K562 (cell line): ENCODE results near the gene ZC3H18. TPM values are rescaled to one million over a fixed set of nuclear protein-coding genes. Genes with fewer than 3 reads are reported as not detected.

Source experiments
- BCOR ChIP-seq: fragments of 450-650 bp; IDR thresholded peaks from 2 replicates; pipeline ENCODE4 v1.6.1; 2016
- CREB1 ChIP-seq, 2 experiments: sonication (generic) in 1 of 2; formaldehyde crosslinking in 1 of 2; IDR thresholded peaks; 2 replicates each; pipeline versions ENCODE4 v1.6.1 to v1.8.0; 2012 to 2022; ENCODE audit warnings: inconsistent platforms in 1 of 2, mild to moderate bottlenecking in 1 of 2, missing genetic modification reagents in 1 of 2, moderate library complexity in 1 of 2
- CREBBP ChIP-seq: IDR thresholded peaks from one replicate; pipeline ENCODE4 v1.6.1; 2012; ENCODE audit warnings: low read depth, mild to moderate bottlenecking, control low read depth, inconsistent platforms, low read length
- EGR1 ChIP-seq: fragments of 450-650 bp; conservative IDR thresholded peaks from 2 replicates; pipeline ENCODE4 v1.6.1; 2017; ENCODE audit warnings: mild to moderate bottlenecking
- ELF1 ChIP-seq: fragments of 200-800 bp; sonication (Bioruptor generic); IDR thresholded peaks from 2 replicates; pipeline ENCODE4 v1.6.1; 2016; ENCODE audit warnings: missing genetic modification characterization, missing compliant biosample characterization
- FOXJ3 ChIP-seq: sonication (generic); formaldehyde crosslinking; IDR thresholded peaks from 2 replicates; pipeline ENCODE4 v1.4.0; 2020; ENCODE audit warnings: mild to moderate bottlenecking, missing genetic modification reagents
- GABPA ChIP-seq: fragments of 200-800 bp; sonication (Bioruptor generic); conservative IDR thresholded peaks from 2 replicates; pipeline ENCODE4 v1.6.1; 2016; ENCODE audit warnings: low read depth, missing genetic modification characterization, missing compliant biosample characterization
- HDAC8 ChIP-seq: fragments of 450-650 bp; IDR thresholded peaks from 2 replicates; pipeline ENCODE4 v1.6.1; 2016; ENCODE audit warnings: mild to moderate bottlenecking, missing genetic modification characterization, moderate library complexity, missing compliant biosample characterization
- HSF4 ChIP-seq: fragments of 250-450 bp; sonication (Bioruptor Pico); IDR thresholded peaks from 2 replicates; pipeline ENCODE4 v2.1.2; 2022; ENCODE audit warnings: mild to moderate bottlenecking, moderate library complexity, borderline replicate concordance
- KDM5B ChIP-seq: fragments of 200-600 bp; sonication (generic); IDR thresholded peaks from 2 replicates; pipeline ENCODE4 v1.6.1; 2012; ENCODE audit warnings: low read depth, mild to moderate bottlenecking, moderate library complexity, low read length, control low read depth, inconsistent platforms; ENCODE audit not compliant: insufficient replicate concordance
- KLF6 ChIP-seq: fragments of 250-450 bp; sonication (Bioruptor Pico); IDR thresholded peaks from 2 replicates; pipeline ENCODE4 v1.4.0; 2020; ENCODE audit warnings: mild to moderate bottlenecking, moderate library complexity, borderline replicate concordance
- PHF8 ChIP-seq: fragments of 200-600 bp; sonication (generic); IDR thresholded peaks from 2 replicates; pipeline ENCODE4 v1.6.1; 2012; ENCODE audit warnings: mixed run types, mild to moderate bottlenecking, inconsistent platforms, low read length, moderate library complexity, borderline replicate concordance
- TFAM ChIP-seq: fragments of 250-450 bp; sonication (Bioruptor Pico); conservative IDR thresholded peaks from 2 replicates; pipeline ENCODE4 v1.5.0; 2021; ENCODE audit warnings: mild to moderate bottlenecking, moderate library complexity
- ZBTB7A ChIP-seq: IDR thresholded peaks from 2 replicates; pipeline ENCODE4 v1.6.1; 2011; ENCODE audit warnings: low read depth, mild to moderate bottlenecking, low read length, moderate library complexity, borderline replicate concordance; ENCODE audit not compliant: control insufficient read depth
- ZNF584 ChIP-seq: fragments of 200-800 bp; sonication (Bioruptor generic); IDR thresholded peaks from 2 replicates; pipeline ENCODE4 v1.6.1; 2016; ENCODE audit warnings: low read depth, mild to moderate bottlenecking, missing genetic modification characterization, missing compliant biosample characterization
- ZNF707 ChIP-seq: fragments of 250-450 bp; sonication (Bioruptor Pico); conservative IDR thresholded peaks from 2 replicates; pipeline ENCODE4 v1.8.0; 2022; ENCODE audit warnings: inconsistent platforms, mild to moderate bottlenecking, moderate library complexity
- polyA plus RNA-seq, 8 experiments: library from polyadenylated mRNA; depleted of rRNA in 4 of 8; stranded (reverse) in 5 of 8; unstranded in 3 of 8; fragments of >200 nt; fragmentation: Nextera tagmentation in 2 of 8; fragmentation: Illumina TruSeq in 1 of 8; extraction: Ambion mirVana in 2 of 8; extraction: Trizol in 1 of 8; gene quantifications; 2 replicates each; pipeline versions ENCODE4 v1.2.1 to v1.2.3, GENCODE V29; 2011 to 2014; ENCODE audit warnings: inconsistent platforms in 1 of 8, missing spikeins in 1 of 8
- total RNA-seq, 7 experiments: library from RNA; depleted of rRNA in 6 of 7; stranded (reverse); fragments of >200 nt in 6 of 7; fragmentation: Illumina TruSeq in 2 of 7; extraction: Trizol in 2 of 7; gene quantifications; 2 replicates each; pipeline versions ENCODE4 v1.2.1 to v1.2.3, GENCODE V29; 2011 to 2021; ENCODE audit warnings: low replicate concordance in 1 of 7
- TF ChIP-seq, protein P1 (sequence below): fragments of 250-450 bp; sonication (Bioruptor Pico); IDR thresholded peaks from 2 replicates; pipeline ENCODE4 v1.9.0; 2021; ENCODE audit warnings: mild to moderate bottlenecking
- TF ChIP-seq, protein P2 (sequence below): fragments of 250-450 bp; sonication (Bioruptor Pico); IDR thresholded peaks from 2 replicates; pipeline ENCODE4 v1.8.0; 2022; ENCODE audit warnings: moderate library complexity, mild to moderate bottlenecking, inconsistent platforms
- TF ChIP-seq, protein P3 (sequence below), 2 experiments: IDR thresholded peaks; 2 replicates each; pipeline ENCODE4 v1.6.1; 2012; ENCODE audit warnings: improper control_type of control experiment in 2 of 2, low read depth in 2 of 2, low read length in 2 of 2, borderline replicate concordance in 1 of 2

The ZC3H18 gene
- total and polyA plus RNA-seq, 9 of the 15 experiments (the other 6 are each of a cell fraction or from before 2014, with no cell fraction given), result 1.7 to 88.7 (median 26.9) TPM

DNA sequence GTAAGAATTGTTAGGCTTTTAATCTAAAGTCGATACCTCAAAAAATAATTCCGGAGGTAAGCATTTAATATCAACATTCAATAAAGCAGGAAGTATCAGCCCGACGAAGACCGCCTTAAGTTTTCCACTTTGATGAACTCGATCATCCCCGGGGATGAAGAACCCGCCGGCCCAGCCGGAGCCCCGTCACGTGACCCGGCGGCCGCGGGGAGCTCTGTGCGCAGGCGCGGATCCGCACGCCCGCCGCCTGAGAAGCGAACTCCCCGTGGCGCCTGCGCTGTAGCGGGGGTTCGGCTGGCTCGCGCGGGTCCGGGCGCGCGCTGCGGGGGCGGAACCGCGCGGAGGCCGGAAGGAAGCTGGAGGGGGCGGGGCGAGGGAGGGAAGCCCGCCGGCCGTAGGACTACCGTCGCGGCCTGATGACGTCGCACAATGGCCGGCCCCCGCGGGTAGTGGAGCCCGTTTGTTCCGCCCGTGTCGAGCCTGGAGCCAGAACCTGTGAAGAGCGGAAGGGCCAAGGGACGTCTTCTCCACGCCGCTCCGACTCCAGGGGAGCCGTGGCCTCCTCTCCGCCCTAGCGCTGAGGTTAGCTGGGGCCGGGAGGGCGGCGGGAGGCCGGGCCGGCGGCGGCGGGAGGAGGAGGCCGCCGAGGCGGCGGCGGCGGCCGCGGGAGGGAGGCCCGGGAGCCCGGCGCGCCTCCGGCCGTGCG lies at the start of gene ZC3H18 (continued):
- TF ChIP-seq PHF8 (peak; percentile 92; the same call in 1 of the 2 replicates), KDM5B (peak; percentile 85), ELF1 (tag) (peak; percentile 97), GABPA (tag) (peak; percentile 96), ZNF707 (CRISPR knock-in tag) (0 out of 2 replicates have a peak, but pooled peaks have one; percentile 21), CREB1 (IDR thresholded peaks at IDR 0.05) (peak; percentile 97), CREB1 (CRISPR knock-in tag; IDR thresholded peaks at IDR 0.05) (peak; percentile 99), TFAM (CRISPR knock-in tag) (no peak), KLF6 (CRISPR knock-in tag) (0 out of 2 replicates have a peak, but pooled peaks have one; percentile 17), HDAC8 (tag) (no peak; the same call in 1 of the 2 replicates), ZBTB7A (peak; percentile 13; the same call in 1 of the 2 replicates), ZNF584 (CRISPR knock-in tag) (no peak), FOXJ3 (CRISPR knock-in tag) (no peak), CREBBP (no peak), BCOR (no peak), EGR1 (peak; percentile 97), HSF4 (CRISPR knock-in tag) (no peak)
- TF ChIP-seq, protein P1, sequence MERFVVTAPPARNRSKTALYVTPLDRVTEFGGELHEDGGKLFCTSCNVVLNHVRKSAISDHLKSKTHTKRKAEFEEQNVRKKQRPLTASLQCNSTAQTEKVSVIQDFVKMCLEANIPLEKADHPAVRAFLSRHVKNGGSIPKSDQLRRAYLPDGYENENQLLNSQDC (CRISPR knock-in tag), result 0 out of 2 replicates have a peak, but pooled peaks have one; percentile 68
- TF ChIP-seq, protein P2, sequence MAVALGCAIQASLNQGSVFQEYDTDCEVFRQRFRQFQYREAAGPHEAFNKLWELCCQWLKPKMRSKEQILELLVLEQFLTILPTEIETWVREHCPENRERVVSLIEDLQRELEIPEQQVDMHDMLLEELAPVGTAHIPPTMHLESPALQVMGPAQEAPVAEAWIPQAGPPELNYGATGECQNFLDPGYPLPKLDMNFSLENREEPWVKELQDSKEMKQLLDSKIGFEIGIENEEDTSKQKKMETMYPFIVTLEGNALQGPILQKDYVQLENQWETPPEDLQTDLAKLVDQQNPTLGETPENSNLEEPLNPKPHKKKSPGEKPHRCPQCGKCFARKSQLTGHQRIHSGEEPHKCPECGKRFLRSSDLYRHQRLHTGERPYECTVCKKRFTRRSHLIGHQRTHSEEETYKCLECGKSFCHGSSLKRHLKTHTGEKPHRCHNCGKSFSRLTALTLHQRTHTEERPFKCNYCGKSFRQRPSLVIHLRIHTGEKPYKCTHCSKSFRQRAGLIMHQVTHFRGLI (CRISPR knock-in tag), result no peak
- TF ChIP-seq, protein P3, sequence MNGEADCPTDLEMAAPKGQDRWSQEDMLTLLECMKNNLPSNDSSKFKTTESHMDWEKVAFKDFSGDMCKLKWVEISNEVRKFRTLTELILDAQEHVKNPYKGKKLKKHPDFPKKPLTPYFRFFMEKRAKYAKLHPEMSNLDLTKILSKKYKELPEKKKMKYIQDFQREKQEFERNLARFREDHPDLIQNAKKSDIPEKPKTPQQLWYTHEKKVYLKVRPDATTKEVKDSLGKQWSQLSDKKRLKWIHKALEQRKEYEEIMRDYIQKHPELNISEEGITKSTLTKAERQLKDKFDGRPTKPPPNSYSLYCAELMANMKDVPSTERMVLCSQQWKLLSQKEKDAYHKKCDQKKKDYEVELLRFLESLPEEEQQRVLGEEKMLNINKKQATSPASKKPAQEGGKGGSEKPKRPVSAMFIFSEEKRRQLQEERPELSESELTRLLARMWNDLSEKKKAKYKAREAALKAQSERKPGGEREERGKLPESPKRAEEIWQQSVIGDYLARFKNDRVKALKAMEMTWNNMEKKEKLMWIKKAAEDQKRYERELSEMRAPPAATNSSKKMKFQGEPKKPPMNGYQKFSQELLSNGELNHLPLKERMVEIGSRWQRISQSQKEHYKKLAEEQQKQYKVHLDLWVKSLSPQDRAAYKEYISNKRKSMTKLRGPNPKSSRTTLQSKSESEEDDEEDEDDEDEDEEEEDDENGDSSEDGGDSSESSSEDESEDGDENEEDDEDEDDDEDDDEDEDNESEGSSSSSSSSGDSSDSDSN (IDR thresholded peaks at IDR 0.05; ENCODE audit: borderline replicate concordance in 1 of 2, low read depth in 2 of 2, low read length in 2 of 2), result peak; percentile 32 to 67; a peak in 2 of 4 replicates
